PFSK-1 (cell line): ENCODE data around the gene LZIC.

ENCODE experiments used
- POLR2AphosphoS5 ChIP-seq: IDR thresholded peaks from 2 replicates; pipeline ENCODE4 v1.6.1; 2012; ENCODE audit warnings: low read depth, mild to moderate bottlenecking, control low read depth, low read length, moderate library complexity
- SIN3A ChIP-seq: IDR thresholded peaks from 2 replicates; pipeline ENCODE4 v1.6.1; 2012; ENCODE audit warnings: mild to moderate bottlenecking, low read length, moderate library complexity, borderline replicate concordance; ENCODE audit not compliant: insufficient read depth
- TAF1 ChIP-seq: IDR thresholded peaks from 2 replicates; pipeline ENCODE4 v1.6.1; 2012; ENCODE audit warnings: low read length, control low read depth, borderline replicate concordance; ENCODE audit not compliant: insufficient read depth
- TF ChIP-seq, protein P1 (sequence below), 2 experiments: IDR thresholded peaks; 2 replicates each; pipeline versions ENCODE4 v1.6.1 to v1.8.0; 2011 to 2012; ENCODE audit warnings: low read depth in 2 of 2, low read length in 2 of 2, control low read depth in 1 of 2, inconsistent platforms in 1 of 2, mild to moderate bottlenecking in 1 of 2, moderate library complexity in 1 of 2; ENCODE audit not compliant: insufficient read depth in 1 of 2

DNA sequence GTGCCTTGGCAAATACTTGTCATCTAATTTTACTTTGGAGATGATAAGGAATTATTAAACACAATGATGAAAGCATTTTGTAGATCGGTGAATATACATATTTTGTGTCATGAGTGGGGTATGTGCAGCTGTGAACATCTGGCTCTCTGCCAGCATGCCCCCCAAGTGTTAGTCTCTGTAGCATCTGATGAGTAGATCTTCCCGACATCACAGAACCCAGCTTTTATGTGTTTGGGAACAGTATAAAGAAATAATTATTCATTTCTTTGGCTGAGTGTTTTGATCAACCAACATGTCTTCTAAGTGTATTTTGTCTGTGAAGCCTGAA is 28.6 kb downstream of the LZIC start:
- TF ChIP-seq, protein P1, sequence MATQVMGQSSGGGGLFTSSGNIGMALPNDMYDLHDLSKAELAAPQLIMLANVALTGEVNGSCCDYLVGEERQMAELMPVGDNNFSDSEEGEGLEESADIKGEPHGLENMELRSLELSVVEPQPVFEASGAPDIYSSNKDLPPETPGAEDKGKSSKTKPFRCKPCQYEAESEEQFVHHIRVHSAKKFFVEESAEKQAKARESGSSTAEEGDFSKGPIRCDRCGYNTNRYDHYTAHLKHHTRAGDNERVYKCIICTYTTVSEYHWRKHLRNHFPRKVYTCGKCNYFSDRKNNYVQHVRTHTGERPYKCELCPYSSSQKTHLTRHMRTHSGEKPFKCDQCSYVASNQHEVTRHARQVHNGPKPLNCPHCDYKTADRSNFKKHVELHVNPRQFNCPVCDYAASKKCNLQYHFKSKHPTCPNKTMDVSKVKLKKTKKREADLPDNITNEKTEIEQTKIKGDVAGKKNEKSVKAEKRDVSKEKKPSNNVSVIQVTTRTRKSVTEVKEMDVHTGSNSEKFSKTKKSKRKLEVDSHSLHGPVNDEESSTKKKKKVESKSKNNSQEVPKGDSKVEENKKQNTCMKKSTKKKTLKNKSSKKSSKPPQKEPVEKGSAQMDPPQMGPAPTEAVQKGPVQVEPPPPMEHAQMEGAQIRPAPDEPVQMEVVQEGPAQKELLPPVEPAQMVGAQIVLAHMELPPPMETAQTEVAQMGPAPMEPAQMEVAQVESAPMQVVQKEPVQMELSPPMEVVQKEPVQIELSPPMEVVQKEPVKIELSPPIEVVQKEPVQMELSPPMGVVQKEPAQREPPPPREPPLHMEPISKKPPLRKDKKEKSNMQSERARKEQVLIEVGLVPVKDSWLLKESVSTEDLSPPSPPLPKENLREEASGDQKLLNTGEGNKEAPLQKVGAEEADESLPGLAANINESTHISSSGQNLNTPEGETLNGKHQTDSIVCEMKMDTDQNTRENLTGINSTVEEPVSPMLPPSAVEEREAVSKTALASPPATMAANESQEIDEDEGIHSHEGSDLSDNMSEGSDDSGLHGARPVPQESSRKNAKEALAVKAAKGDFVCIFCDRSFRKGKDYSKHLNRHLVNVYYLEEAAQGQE (IDR thresholded peaks at IDR 0.05; ENCODE audit: insufficient read depth in 1 of 2, low read depth in 2 of 2, low read length in 2 of 2): no peak
- no peak for TF ChIP-seq TAF1
- TF ChIP-seq SIN3A: no peak
- TF ChIP-seq POLR2AphosphoS5: no peak
